HG03025 (cell line): ENCODE measurements around the gene SRP9.
"Not testable (repeated sequence)": the region's sequence is repeated elsewhere in the genome, so short reads cannot be mapped to it uniquely, and the experiment has no call there.

Source experiments
- ATAC-seq: cut with Tn5 transposase; IDR thresholded peaks from one replicate; pipeline ENCODE4 v1.9.1; 2021; ENCODE audit warnings: mild to moderate bottlenecking, moderate library complexity; ENCODE audit not compliant: unreplicated experiment, low FRiP score

SRP9 gene

GRCh38 chr1:225754940-225755641 is 22.5 kb upstream of the SRP9 start:
- no peak for ATAC-seq

DNA sequence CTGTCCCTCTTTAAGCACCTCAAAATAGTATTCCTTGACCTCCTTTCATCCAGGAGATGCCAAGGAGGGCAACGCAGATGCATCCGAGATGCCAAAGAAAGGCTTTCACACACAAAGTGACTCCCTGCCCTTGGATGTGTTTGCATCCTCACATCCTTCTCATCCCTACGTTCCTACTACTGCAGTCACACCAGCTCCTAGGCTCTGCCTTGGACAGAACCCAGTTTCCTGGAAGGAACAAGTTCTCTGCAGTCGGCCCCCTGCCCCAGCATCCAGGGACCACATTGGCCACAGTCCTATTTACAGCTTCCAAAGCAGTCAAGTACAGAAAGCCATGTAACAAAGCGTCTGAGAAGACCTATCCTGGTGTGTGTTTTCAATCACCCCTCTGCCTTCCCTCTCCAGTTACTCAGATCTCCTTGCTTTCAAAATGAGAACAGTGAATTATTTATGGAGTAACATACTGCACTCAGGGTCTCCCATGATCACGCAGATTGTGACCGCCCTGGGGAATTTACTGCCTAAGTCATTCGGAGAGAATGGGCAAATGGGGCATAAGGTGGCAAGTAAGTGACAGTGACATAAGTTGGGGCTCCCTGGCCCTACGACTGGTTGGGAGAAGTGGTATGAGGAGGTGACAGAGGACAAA is 21.8 kb upstream of the SRP9 start:
- ATAC-seq, result no peak

DNA sequence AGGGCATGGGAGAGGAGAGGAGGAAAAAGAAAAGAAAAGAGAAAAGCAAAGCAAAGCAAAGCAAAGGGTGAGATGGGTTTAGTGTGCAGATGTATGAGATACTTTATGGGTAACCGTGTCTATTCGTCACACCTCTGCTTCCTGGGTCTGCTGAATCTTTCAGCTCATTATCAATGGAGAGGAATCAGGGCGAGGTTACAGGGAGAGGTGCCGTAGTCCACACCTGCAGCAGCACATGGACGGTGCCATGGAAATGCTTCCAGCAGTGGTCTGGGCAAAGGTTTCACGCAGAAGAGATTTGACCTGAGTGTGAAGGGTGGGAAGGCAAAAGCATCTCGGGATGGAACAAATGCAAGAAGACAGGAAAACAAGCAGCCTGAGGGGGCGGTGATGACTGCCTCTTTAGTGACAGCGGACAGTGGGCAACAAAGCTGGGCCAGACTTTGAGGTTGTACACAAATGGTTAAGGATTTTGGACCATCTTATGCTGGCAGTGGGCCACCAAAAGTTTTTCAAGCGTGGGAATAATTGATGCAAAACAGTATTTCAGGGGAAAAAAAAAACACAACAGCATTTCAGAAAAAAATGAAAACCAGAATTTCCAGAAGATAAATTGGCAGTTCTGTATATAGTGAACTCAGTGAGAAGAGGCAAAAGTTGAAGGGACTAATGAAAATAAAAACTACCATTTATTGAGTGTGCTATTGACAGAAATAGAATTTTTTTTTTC is 19.5 kb upstream of the SRP9 start:
- no peak for ATAC-seq

GRCh38 chr1:225759972-225760371 is 17.7 kb upstream of the SRP9 start:
- not testable (repeated sequence) for ATAC-seq

DNA sequence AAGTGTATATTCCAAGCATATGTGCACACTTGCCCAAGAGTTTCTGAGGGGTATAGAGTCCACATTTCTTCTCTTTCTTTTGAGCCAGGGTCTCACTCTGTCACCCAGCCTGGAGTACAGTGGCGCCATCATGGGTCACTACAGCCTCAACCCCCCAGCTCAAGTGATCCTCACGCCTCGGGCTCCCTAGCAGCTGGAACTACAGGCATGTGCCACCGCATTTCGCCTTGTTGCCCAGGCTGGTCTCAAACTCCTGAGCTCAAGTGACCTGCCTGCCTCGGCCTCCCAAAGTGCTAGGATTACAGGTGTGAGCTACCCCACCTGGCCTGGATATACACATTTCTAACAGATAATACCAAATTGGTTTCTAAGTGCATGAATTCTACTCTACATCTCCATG is 17.1 kb upstream of the SRP9 start:
- no peak for ATAC-seq

GRCh38 chr1:225761395-225761794 is 16.2 kb upstream of the SRP9 start:
- not testable (repeated sequence) for ATAC-seq

DNA sequence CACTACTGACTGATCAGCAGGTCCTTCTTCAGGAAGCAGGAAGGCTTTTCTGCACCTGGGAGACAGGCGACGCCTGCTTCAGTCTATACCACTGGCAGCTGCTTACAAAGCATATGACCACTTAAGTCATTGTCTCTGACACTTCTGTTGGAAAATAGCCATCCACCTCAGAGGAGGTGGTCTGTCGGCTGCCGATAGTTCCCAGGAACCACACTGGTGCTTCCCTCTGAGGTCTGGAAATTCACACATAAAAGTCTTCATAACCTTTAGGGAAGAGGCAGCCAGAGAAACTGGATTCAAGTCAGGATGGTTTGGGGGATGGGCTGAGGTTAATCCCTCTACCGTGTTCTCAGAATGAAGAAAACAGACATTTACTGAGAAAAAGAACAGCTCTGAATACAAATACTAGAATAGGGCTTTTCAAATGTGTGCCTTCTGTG is 15.6 kb upstream of the SRP9 start:
- ATAC-seq, result no peak

DNA sequence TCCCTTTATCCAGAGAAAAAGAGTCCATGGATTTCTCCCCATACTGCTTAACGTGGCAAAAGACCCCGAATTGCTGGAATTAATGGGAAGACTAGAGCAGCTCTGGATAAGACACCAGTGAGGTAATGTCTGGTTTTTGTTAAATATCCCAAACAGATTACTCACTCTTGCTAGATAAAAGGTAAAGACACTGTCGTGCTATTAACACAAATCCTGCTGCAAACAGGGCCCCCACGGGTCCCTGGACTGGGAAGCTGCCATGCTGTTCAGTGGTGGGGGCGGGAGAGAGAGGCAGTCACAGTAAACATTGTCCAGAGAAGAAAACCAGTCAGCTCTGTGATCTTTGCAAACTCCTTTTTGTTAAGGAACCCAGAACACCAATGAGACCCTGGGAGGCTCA is 15.2 kb upstream of the SRP9 start:
- ATAC-seq, result no peak

- ATAC-seq, result no peak
Measured at GRCh38 chr1:225763716-225764548, 13.7 kb upstream of the SRP9 start.

DNA sequence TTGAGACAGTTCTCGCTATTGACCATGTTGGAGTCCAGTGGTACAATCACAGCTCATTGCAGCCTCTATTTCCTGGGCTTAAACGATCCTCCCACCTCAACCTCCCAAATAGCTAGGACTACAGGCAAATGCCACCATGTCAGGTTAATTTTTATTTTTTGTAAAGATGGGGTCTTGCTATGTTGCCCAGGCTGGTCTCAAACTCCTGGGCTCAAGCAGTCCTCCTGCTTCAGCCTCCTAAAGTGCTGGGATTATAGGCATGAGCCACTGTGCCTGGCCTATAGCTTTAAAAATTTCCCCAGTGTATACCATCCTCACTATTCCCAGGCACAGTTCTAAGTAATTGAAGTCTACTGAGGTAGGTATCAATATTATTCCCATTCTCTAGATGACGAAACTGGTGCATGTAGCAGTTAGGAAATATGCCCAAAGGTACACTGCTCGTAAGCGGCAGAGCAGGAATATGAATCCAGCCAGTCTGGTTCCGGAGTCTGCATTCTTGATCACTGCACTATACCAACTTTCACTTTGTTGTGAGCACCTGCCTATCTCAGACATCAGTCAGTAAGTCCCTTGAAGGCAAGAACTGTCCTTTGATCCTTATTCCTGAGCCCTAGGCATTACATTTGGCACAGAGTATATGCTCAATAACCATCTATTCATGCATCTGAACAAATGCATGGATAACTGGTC is 11.5 kb upstream of the SRP9 start:
- ATAC-seq, result no peak

GRCh38 chr1:225766967-225767633 is 10.5 kb upstream of the SRP9 start:
- ATAC-seq, result no peak

GRCh38 chr1:225767634-225768540 is 9.7 kb upstream of the SRP9 start:
- no peak for ATAC-seq

DNA sequence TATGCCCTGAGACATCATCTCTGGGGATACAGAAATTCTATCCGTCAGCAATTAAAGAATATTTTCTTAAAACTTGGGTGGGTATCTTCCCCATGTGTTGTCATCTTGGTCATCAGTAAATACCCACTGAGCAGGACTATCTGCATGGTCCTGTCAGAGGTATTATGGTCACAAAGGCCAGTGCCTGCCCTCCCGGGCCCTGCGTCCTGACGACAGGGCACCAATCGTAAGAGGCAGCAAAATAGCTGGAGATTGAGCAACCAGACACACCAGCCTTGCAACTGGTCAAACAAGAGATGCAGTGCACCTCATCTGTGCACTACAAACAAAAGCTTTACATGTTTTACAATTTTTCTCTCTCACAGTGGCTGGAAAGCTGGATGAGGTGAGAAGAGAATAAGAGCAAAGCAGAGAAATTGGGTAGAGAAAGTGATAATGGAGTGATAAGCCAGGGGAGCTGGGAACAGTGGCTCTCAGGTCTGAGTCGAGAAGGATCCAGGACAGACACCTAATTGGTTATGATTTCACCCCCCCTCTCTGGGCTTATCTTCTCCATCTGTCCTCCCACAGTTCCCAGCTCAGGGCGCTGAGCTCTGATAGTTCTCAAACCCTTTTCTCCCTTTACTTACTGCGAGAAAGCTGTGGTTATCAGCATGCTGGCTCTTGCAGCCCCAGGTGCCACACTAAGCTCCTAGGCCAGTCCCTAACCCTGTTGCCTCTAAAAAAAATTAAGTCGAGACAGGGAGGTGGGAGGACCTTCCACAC is 8.8 kb upstream of the SRP9 start:
- ATAC-seq, result no peak

DNA sequence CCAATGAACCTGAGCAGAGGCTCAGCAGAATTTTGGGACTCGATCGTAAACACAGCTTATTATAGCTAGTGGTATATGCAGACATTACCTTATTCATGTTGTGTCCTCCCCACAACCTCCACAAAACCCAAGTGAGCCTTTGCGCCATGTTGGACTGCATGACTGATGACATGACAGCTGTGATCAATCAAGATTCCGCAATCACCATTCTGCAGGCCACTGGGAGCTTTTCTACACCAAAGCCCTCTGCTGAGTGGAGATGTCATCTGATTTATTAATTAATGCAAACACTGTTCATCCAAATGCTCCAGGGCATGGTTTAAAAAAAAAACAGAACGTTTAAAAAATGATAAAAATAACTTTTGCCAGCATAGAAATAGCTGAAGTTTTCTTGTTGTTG is 7.9 kb upstream of the SRP9 start:
- ATAC-seq, result no peak

DNA sequence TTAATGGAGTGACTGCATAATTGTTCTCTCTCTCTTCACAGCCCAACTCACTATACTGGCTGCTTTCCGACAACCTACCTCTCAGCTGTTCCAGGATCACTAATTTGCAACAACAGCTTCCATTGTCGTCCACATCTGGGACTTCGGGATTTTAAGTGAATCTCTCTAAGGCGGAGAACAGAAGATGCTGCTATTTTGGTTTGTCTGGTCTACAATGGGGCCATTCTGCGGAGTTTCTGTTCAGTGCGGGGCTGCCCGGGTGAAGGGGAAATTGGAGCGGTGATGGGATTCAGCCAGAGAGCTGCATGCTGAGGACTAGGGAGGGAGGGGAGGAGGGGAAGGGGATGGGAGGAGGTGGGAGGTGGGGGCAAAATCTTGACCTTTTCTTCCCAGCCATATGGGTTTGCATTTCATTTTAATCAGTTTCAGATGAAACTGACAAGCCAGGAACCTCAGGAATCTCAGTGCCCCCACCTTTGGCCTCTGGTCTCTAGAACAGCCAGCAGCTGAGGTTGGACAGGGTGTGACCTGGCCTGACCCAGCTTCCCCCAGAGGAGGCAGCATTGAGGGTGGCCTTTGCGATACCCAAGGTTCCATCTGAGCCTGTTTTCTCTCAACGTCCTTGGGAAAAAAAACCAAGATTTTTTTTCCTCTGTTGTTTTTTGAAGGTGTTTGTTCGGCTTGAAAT is 6.9 kb upstream of the SRP9 start:
- no peak for ATAC-seq

GRCh38 chr1:225771661-225772322 is 5.8 kb upstream of the SRP9 start:
- ATAC-seq, result no peak

GRCh38 chr1:225772323-225772768 is 5.3 kb upstream of the SRP9 start:
- ATAC-seq, result no peak
